MCF 10A (cell line): ENCODE results near the gene CGN. TPM values are rescaled to one million over a fixed set of nuclear protein-coding genes. Genes with fewer than 3 reads are reported as not detected.

Source experiments
- BruUV-seq: library from RNA; stranded (reverse); fragments of 400-500 nt; replicated peaks from 2 replicates; lab custom pipeline; 2021; lab: Mats Ljungman, UMichigan
- CTCF ChIA-PET: fragments of 300-600 bp; sonication (Branson Sonifier 250); formaldehyde crosslinking; extraction: SDS; loops from one replicate; lab custom pipeline; 2021; ENCODE audit warnings: antibody characterized with exemption, inconsistent platforms; lab: Yijun Ruan, JAX
- POLR2A ChIA-PET: fragments of 300-600, 350-650 bp; sonication (Branson Sonifier 250); formaldehyde crosslinking; extraction: SDS; loops from one replicate; lab custom pipeline; 2020; ENCODE audit warnings: antibody characterized with exemption, inconsistent platforms; lab: Yijun Ruan, JAX
- DNase-seq: peaks from one replicate; pipeline ENCODE4 v3.0.0-alpha.2; 2018; ENCODE audit not compliant: unreplicated experiment
- H3K27ac Mint-ChIP-seq: one replicate; pipeline ENCODE4 v1.8.0; 2022; ENCODE audit warnings: mild to moderate bottlenecking, low read depth, mixed read lengths; ENCODE audit not compliant: unreplicated experiment
- H3K27me3 Mint-ChIP-seq: one replicate; pipeline ENCODE4 v1.8.0; 2022; ENCODE audit warnings: mixed read lengths; ENCODE audit not compliant: insufficient read depth, unreplicated experiment
- H3K36me3 Mint-ChIP-seq: one replicate; pipeline ENCODE4 v1.8.0; 2022; ENCODE audit warnings: mild to moderate bottlenecking, moderate library complexity, mixed read lengths; ENCODE audit not compliant: insufficient read depth, unreplicated experiment
- H3K4me1 Mint-ChIP-seq: one replicate; pipeline ENCODE4 v1.8.0; 2022; ENCODE audit warnings: mixed read lengths; ENCODE audit not compliant: insufficient read depth, unreplicated experiment
- H3K4me3 Mint-ChIP-seq: one replicate; pipeline ENCODE4 v1.8.0; 2022; ENCODE audit warnings: mild to moderate bottlenecking, moderate library complexity, mixed read lengths; ENCODE audit not compliant: unreplicated experiment
- H3K9me3 Mint-ChIP-seq: one replicate; pipeline ENCODE4 v1.8.0; 2022; ENCODE audit warnings: mixed read lengths; ENCODE audit not compliant: unreplicated experiment
- CTCF ChIP-seq: fragments of 200-600 bp; IDR thresholded peaks from one replicate; pipeline ENCODE4 v1.8.0; 2022; ENCODE audit warnings: antibody characterized with exemption, mild to moderate bottlenecking; ENCODE audit not compliant: unreplicated experiment
- intact Hi-C: fragments of 100-400 bp; cut with micrococcal nuclease; formaldehyde crosslinking; loops from 2 replicates; pipeline ENCODE4 v1.14.1; 2022
- total RNA-seq: library from RNA; stranded (reverse); gene quantifications from 2 replicates; pipeline ENCODE4 v1.2.3, GENCODE V29; 2022

CGN gene
- total RNA-seq, 1 experiment from 2014 or later, result 0.33 TPM

- CTCF ChIA-PET, result interaction anchor here (0.6 to 2.2 kb wide), 3 partner anchors 32 to 86 kb away, joined by 5 to 15 read pairs (median 7); no protein-coding TSS in a partner anchor
- intact Hi-C loops, result no loop called here
- Mint-ChIP-seq H3K4me3 (peak overlapping the region; percentile 51), H3K4me1 (peaks cover 71% of the 10 kb centered on the region), H3K27me3 (no peaks in the 10 kb centered on the region), H3K36me3 (peaks cover 54% of the 10 kb centered on the region), H3K27ac (peak overlapping the region; percentile 67), H3K9me3 (no peaks in the 10 kb centered on the region)
- POLR2A ChIA-PET, result interaction anchor here (0.5 to 5.0 kb wide), 18 partner anchors 8 to 678 kb away, joined by 3 to 90 read pairs (median 4); partner anchors contain the start of genes POGZ and TUFT1
- BruUV-seq, result no TSS peak
- peak; percentile 98 for DNase-seq
- TF ChIP-seq CTCF, result no peak
These were observed 36.1 kb downstream of the CGN start for GRCh38 chr1:151547119-151547899.

- Mint-ChIP-seq H3K4me3 (no peak overlapping the region), H3K4me1 (peaks cover 65% of the 10 kb centered on the region), H3K36me3 (peaks cover 51% of the 10 kb centered on the region), H3K27me3 (no peaks in the 10 kb centered on the region), H3K9me3 (no peaks in the 10 kb centered on the region), H3K27ac (peak overlapping the region; percentile 67)
- DNase-seq, result no peak
- no peak for TF ChIP-seq CTCF
- POLR2A ChIA-PET, result interaction anchor here (0.6 to 5.0 kb wide), 8 partner anchors 8 to 678 kb away, joined by 4 to 90 read pairs (median 6); partner anchors contain the start of gene TUFT1
- intact Hi-C loops, result no loop called here
- no TSS peak for BruUV-seq
- CTCF ChIA-PET, result interaction anchor here (0.6 to 2.5 kb wide), 5 partner anchors 9 to 48 kb away, joined by 4 to 15 read pairs (median 7); partner anchors contain the start of gene TUFT1
These were observed 36.7 kb downstream of the CGN start for GRCh38 chr1:151547900-151548230.

GRCh38 chr1:151549199-151549598 is 38.0 kb downstream of the CGN start:
- H3K4me3 Mint-ChIP-seq, result peak overlapping the region; percentile 45
- CTCF ChIA-PET, result interaction anchor here (0.6 to 2.5 kb wide), 11 partner anchors 10 to 385 kb away, joined by 3 to 15 read pairs (median 4); partner anchors contain the start of gene TUFT1

More at GRCh38 chr1:151549199-151549598, 38.0 kb downstream of the CGN start:
- no peak for DNase-seq
- no peak for TF ChIP-seq CTCF
- BruUV-seq, result no TSS peak
- no peaks in the 10 kb centered on the region for H3K9me3 Mint-ChIP-seq
- H3K36me3 Mint-ChIP-seq, result peaks cover 55% of the 10 kb centered on the region
- no peaks in the 10 kb centered on the region for H3K27me3 Mint-ChIP-seq
- peak overlapping the region; percentile 67 for H3K27ac Mint-ChIP-seq
- peaks cover 64% of the 10 kb centered on the region for H3K4me1 Mint-ChIP-seq
- intact Hi-C loops, result no loop called here
- POLR2A ChIA-PET, result interaction anchor here (0.6 to 5.0 kb wide), 12 partner anchors 10 to 1348 kb away, joined by 3 to 90 read pairs (median 4); partner anchors contain the start of genes POGZ, RPRD2 and TUFT1
